ENCODE measurements around the gene EPN3. TPM values are rescaled to one million over a fixed set of nuclear protein-coding genes. Genes with fewer than 3 reads are reported as not detected.

Gene EPN3
- total RNA-seq, 2 donors from 2014 or later = not detected

DNA sequence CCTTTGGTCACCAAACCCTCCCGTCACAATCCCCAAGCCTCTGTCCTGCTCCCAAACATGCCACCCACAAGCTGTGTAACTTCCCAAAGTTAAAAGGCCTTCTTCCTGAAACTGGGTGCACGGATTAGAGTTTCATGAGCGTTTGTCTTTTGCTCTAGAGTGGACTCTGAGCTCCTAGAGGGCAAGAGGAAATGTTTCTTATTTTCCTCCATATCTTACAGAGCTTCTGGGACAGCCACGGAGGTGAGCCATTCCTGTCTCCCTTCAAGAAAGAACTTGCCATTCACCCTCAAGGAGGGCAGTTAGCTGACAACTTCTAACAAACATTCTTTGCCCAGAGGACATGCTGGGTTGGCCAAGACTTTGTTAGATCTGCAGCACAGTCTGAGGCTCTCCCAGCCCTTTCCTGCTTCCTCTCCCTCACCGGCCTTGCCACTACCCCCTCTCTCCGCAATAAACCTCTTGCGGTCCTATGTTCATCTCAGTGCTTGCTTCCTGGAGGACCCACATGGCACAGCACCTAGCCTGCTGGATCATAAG, 26.9 kb upstream of the EPN3 start:
- ATAC-seq (no peak), DNase-seq (ENCODE audit: low spot score in 2 of 2) (no peak)
- Mint-ChIP-seq H3K27ac (no peak overlapping the region), H3K36me3 (no peaks in the 10 kb centered on the region), H3K9me3 (no peaks in the 10 kb centered on the region)

DNA sequence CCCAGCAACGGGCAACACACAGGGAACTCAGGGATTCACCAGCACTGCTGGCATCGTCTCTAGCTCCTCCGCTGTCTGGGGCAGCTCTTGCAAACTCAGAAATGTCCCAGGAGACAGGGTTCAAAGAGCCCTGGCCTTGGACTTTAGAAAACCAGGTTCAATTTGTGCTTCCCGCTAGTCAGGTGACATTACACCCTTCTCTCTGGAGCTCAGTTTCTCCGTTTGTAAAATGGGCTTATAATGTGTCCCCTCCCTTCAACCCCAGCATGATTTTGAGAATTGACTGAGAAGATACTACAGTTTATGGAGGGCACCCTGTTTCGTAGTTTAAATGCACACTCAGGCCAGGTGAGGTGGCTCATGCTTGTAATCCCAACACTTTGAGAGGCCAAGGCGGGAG, 26.2 kb upstream of the EPN3 start:
- no peak for ATAC-seq
- Mint-ChIP-seq H3K27ac (no peak overlapping the region), H3K9me3 (no peaks in the 10 kb centered on the region), H3K36me3 (no peaks in the 10 kb centered on the region)
- DNase-seq (ENCODE audit: low spot score in 2 of 2) = no peak

DNA sequence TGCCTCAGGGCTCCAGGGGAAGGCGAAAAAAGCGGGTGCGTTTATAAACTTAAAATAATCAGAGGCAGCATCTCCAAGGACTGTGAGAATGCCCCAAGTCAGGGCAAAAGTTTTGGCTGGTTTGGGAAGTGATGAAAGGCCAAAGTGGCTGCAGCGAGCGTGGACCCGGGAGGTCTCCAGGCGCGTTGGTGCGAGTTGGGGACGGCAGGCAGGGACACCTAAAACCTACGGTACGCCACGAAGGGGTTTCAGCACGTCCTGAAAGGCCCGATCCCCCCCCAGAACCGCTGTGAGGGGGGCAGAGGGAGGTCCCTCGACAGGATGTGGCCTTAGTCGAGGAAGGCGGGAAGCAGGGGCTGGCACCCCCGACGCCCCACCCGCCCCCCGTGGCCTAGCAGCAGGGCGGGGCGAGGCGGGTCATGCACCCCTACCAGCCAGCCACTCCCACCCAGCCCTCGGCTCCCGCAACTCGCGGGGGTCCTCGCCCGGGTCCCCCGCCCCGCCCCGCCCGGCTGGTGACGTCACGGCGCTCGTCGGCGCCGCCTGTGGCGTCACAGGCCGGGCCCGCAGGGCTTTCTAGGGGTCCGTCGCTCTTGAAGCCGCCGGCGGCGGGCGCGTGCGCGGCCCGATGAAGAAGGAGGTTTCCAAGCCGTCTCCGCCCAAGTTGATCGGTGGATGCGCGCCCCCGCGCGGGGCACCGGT, 24.5 kb upstream of the EPN3 start, which contains the start of gene MYCBPAP:
Gene MYCBPAP (plus strand): TSS at position 569 of the 702 bp plus-strand sequence. CDS start 236 bp downstream, outside the sequence.
- Mint-ChIP-seq H3K36me3 (no peaks in the 10 kb centered on the region), H3K27ac (peak within 1 kb of the TSS; percentile 85 to 95), H3K9me3 (no peaks in the 10 kb centered on the region)
- DNase-seq (ENCODE audit: low spot score in 2 of 2) (peak; percentile 66 to 71), ATAC-seq (peak; percentile 46 to 49)

DNA sequence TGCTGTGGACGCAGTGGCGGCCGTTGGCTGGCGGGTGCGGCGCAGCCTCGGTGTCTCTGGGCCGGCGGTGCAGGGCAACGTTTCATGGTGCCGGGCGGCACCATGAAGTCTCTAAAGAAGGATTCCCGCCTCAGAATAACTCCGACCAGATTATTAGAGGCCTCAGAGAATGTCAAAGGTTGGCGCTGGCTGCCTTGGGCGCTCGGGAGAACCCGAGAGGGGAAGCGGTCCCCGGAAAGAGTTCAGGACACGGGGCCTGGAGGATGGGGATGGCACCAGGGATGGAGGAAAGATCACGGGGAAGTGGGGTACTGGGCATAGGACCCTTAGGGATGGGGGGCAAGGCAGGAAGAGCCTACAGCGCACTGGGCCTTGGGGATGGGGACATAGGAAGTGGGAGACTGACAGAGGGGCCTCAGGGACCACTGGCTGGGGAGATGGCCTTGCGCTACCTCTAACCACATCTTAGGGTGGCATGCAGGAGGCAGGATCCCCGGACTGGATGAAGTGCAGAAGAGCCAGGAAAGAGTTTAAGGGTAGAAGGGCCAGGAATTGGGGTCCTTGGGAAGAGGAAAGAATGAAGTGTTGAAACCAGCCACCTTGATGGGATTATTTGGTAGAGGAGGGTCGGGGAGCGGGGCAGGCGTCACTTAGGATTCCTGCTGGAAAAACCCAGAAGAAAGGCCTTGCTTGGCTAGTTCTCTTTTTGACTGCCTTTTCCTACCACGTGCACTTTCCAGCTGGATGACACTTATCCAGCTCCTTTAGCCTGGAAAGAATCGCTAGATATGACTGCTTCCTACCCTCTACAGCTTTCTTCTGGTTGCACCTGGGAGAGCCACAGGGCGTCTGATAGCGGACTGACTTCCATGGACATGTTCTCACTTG, 23.7 kb upstream of the EPN3 start:
- DNase-seq (ENCODE audit: low spot score in 2 of 2) = no peak
- Mint-ChIP-seq H3K27ac (peak overlapping the region in 1 of 2 donors; percentile 85), H3K36me3 (no peaks in the 10 kb centered on the region), H3K9me3 (no peaks in the 10 kb centered on the region)
- no peak for ATAC-seq

DNA sequence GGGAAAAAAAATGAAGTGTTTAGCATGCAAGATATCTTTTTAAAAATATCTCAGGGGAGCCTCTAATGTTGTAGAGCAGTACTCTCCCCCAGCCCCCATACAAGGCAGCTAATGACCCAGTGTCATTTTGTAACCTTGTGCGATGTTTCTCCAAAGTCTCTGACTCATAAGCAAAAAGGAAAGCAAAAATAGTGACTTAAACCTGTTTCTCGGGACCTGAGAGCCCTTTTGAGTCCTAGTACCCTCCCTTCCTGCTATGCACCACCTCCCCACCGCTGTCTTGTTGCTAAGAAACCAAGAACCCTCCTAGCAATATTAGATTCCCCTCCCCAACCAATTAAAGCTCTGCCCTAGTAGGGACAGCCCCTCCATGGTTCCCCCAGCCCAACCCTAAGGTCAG, 21.5 kb upstream of the EPN3 start:
- no peaks in the 10 kb centered on the region for H3K9me3 Mint-ChIP-seq
- DNase-seq (ENCODE audit: low spot score in 2 of 2) (peak in 1 of 2 donors; percentile 63), ATAC-seq (peak; percentile 88 to 90)
- no peaks in the 10 kb centered on the region for H3K36me3 Mint-ChIP-seq
- peak overlapping the region; percentile 83 to 84 for H3K27ac Mint-ChIP-seq

DNA sequence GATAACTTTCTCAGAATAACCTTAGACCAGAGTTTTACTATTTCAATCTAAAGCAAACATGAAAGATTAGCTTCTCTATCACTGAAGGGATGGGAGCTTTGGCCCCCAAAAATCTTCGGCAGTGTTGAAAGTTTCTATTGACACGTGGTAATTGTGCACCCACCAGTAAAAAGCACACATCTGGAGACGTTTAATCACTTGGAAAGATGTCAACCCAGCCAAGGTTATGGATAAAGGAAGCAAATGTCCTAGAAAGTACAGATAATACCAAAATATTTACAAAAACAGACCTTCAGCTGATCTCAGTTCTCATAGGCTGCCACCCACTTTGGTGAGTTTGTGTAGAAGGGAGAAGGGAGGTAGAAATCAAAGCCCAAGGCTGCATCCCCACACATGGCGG, 19.0 kb upstream of the EPN3 start:
- DNase-seq (ENCODE audit: low spot score in 2 of 2) (no peak), ATAC-seq (no peak)
- H3K27ac Mint-ChIP-seq = no peak overlapping the region
- no peaks in the 10 kb centered on the region for H3K36me3 Mint-ChIP-seq
- H3K9me3 Mint-ChIP-seq = no peaks in the 10 kb centered on the region

DNA sequence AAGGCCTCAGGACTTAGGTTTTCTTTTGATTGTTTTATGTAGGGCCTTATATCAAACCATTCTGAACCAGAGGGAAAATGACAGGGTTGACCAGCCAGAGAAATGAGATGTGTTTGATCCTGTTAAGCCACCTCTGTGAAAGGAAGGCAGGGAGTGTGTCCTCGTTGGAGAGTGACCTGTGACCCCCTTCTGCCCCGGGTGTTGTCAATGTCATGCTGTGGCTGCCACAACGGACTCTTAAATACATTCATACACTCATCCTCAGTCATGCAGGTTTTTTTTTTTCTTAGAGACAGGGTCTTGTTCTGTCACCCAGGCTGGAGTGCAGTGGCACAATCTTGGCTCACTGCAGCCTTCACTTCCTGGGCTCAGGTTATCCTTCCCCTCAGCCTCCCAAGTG, 18.1 kb upstream of the EPN3 start:
- Mint-ChIP-seq H3K27ac (no peak overlapping the region), H3K36me3 (no peaks in the 10 kb centered on the region), H3K9me3 (no peaks in the 10 kb centered on the region)
- ATAC-seq = no peak
- no peak for DNase-seq (ENCODE audit: low spot score in 2 of 2)

DNA sequence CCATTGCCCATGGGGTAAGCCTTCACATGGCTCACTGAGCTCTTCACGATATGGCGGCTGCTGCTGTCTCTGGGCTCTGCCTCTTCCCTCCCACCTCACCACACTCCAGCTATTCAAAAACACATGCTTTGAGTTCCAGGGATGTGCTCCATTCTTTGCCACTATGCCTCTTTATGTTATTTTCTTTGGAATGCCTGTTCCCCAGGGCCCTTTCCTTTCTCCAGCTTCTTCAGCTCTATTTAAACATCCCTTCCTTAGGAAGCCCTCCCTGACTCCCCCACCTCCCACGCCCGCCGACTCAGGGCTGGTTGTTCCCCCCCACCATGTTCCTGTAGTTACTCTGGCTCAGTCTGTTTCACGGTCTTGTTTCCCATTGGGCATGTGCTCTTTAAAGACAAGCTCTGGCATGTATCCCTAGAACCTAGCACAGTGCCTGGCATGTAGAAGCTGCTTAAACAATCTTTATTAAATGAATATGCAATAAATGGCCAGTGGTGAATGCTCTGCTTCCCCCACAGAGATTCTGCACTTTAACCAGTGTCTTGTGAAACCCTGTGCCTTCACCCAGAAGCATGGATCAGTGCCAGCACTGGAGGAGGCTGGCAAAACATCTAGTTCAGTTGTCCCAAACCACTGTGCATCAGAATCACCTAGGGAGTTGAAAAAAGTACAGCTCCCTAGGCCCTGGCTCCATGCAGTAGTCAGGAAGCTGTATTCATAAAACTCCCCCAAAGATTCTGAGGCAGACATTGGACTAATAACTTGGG, 17.4 kb upstream of the EPN3 start:
- ATAC-seq = no peak
- no peaks in the 10 kb centered on the region for H3K36me3 Mint-ChIP-seq
- DNase-seq (ENCODE audit: low spot score in 2 of 2) = no peak
- no peaks in the 10 kb centered on the region for H3K9me3 Mint-ChIP-seq
- H3K27ac Mint-ChIP-seq = no peak overlapping the region

DNA sequence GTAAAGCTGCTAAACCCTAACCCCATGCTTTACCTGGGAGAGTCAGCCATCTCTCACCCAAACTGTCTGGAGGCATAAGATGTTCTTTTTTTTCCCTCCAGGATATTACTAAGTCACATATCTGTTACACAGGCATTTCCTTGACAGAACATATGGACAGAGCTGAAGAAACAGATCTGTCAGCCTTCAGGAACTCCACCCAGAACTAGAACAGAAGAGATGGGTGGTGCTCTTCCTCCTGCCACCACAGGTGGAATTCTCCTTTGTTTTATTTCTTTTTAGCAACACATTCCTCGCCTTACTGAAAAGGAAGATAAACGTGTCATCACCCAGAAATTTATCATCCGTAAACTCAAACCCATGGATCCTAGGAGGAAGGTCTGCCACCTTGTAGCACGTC, 15.5 kb upstream of the EPN3 start:
- DNase-seq (ENCODE audit: low spot score in 2 of 2) (no peak), ATAC-seq (no peak)
- Mint-ChIP-seq H3K9me3 (no peaks in the 10 kb centered on the region), H3K36me3 (no peaks in the 10 kb centered on the region), H3K27ac (peak overlapping the region in 1 of 2 donors; percentile 15)

DNA sequence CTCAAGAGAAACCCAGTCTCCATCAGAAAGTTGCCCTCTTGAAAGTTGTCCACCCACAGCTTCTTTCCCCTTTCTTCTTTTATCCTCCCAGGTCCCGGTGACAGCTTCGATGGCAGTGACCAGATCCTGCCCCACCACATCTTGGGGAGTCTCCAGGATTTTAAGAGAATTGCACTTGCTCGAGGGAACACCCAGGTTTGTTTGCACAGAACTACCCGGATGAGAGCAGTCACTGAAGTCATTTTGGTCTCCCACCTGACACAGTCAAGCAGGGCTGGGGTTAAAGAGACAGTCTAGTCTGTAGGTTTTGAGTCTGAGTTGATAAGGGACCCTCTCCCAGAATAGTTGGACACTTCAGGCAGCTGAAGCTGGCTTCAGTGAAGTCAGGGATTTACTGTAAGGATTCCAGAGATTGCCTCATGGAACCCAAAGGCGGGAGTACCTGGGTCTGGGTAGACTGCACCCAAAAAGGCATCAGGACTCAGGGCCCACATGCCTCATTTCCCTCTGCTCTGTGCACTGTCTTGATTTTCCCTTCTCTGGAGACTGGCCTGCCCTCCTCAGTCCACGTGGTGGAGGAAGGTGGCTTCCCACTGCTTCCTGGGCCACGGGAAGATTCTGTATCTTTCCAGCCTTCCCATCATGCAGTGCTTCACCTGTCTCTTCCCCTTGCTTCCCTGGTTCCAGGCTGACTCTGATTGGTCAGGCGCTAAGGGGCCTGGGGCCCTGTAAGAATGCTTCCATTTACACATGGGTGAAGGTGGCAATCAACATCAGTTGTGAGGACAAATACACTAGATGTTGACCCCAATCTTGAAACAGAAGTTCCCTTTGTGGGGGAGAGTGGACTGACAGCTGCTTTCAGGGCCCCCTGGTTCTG, 14.8 kb upstream of the EPN3 start:
- no peaks in the 10 kb centered on the region for H3K36me3 Mint-ChIP-seq
- H3K27ac Mint-ChIP-seq = no peak overlapping the region
- ATAC-seq (no peak), DNase-seq (ENCODE audit: low spot score in 2 of 2) (no peak)
- H3K9me3 Mint-ChIP-seq = no peaks in the 10 kb centered on the region

DNA sequence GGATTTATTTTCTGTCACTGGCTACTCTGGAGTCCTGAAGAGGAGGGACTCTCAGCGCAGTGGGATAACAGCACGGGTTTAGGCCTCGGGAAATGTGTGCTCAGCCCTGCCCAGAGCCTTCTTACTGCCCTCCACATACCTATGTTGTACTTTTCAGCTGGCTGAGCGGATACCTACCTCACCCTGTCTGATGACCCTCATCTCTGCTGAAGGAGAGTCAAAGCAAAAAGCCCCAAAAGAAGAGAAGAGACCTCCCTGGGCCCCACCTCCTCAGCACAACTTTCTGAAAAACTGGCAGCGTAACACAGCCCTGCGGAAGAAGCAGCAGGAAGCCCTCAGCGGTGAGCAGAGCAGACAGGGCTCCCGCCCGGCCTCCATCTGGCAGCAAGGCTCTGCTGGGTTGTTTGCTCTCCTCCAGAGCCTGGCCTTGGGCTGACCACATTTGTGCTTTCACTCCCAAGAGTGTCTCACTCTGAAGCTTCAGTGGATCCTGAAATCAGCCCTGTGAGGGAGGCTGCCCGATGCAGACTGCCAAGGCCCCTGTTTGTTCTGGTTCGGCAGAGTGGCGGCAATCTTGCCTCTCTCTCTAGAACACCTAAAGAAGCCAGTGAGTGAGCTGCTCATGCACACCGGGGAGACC, 14.0 kb upstream of the EPN3 start:
- no peaks in the 10 kb centered on the region for H3K36me3 Mint-ChIP-seq
- peak overlapping the region in 1 of 2 donors; percentile 67 for H3K27ac Mint-ChIP-seq
- ATAC-seq (no peak), DNase-seq (ENCODE audit: low spot score in 2 of 2) (no peak)
- no peaks in the 10 kb centered on the region for H3K9me3 Mint-ChIP-seq

DNA sequence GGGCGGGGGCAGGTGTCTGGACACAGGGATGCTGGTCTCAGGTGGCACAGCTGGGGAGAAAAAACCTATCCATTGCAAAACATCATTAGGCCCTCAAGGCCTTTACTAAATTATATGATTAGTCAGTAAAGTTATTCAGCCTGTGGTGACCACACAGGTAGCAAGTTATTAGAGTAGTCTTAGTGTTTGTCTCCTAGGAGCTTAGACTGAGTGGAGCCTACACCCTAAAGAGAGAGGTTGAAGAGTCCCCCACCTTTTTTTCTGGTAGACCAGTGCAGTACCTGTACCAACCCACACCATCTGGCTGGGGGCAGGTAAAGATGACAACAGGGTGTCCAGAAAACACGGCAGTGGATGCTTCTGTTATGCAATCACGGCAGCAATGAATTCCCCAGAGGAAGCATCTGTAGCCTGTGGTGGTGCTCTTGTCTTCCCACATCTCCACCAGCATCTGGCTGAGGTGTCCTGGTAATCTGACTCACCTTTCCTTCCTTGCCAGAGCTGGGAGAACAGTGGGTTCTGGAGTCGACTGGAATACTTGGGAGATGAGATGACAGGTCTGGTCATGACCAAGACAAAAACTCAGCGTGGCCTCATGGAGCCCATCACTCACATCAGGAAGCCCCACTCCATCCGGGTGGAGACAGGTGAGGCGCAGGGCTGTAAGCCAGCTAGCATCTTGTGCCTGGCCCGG, 13.2 kb upstream of the EPN3 start:
- DNase-seq (ENCODE audit: low spot score in 2 of 2) (no peak), ATAC-seq (no peak)
- Mint-ChIP-seq H3K36me3 (no peaks in the 10 kb centered on the region), H3K27ac (no peak overlapping the region), H3K9me3 (no peaks in the 10 kb centered on the region)

DNA sequence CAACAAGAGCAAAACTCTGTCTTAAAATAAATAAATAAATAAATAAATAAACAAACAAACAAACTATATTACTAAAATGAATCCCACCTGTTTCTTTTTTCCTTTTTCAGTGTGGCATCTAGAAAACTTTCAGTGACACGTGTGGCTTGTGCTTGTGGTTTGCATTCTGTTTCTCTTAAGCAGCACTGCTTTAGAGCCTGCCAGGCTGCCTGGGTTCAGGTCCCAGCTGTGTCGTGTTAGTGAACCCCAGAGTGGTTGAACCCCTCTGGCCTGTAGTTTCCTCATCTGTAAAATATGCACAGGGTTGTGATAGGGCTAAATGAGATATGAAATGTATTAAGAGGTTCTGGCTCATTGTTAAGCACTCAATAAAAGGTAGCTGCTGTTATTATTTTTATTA, 12.1 kb upstream of the EPN3 start:
- Mint-ChIP-seq H3K27ac (no peak overlapping the region), H3K36me3 (no peaks in the 10 kb centered on the region), H3K9me3 (no peaks in the 10 kb centered on the region)
- ATAC-seq (no peak), DNase-seq (ENCODE audit: low spot score in 2 of 2) (no peak)

DNA sequence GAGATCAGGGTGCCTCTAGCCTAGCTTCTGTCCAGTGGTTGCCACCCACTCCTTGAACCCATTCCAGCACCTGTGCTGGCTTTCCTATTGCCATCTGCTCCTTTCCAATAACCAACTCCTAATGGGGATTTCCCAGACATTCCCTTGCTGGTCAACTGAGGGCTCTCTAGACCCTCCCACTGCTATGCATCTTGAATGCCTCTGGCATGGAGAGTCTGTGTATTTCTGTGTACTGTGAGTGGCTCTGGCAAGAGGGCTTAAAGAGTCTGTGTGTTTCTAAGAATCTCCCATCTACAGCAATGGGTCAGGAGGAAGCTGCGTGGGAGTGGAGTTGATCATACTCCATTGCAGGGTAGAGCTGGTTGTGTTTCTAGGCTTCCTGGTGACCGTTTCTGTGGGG, 11.0 kb upstream of the EPN3 start:
- ATAC-seq (no peak), DNase-seq (ENCODE audit: low spot score in 2 of 2) (no peak)
- H3K9me3 Mint-ChIP-seq = no peaks in the 10 kb centered on the region
- H3K27ac Mint-ChIP-seq = no peak overlapping the region
- H3K36me3 Mint-ChIP-seq = no peaks in the 10 kb centered on the region

DNA sequence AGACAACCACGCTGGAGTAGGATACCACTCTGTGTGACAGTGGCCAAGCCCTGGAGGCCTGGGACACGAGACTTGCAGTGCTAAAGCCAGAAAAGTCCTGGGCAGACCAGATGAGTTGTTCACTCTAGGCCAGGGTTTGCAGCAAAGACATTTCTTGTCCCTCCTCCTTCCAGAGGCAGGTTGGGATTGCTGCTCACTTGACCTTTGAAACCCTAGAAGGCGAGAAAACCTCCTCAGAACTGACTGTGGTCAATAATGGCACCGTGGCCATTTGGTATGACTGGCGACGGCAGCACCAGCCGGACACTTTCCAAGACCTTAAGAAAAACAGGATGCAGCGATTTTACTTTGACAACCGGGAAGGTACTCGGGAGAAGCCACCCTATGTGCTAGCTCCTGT, 9.8 kb upstream of the EPN3 start:
- DNase-seq (ENCODE audit: low spot score in 2 of 2) = no peak
- Mint-ChIP-seq H3K9me3 (no peaks in the 10 kb centered on the region), H3K36me3 (no peaks in the 10 kb centered on the region), H3K27ac (no peak overlapping the region)
- no peak for ATAC-seq

Data from activated naive CD4-positive, alpha-beta T cell treated with anti-CD3 and anti-CD28 coated beads, Interleukin-2, amount 50 U/mL, for 72 hours (primary cell).